Stimulated activated CD8-positive, alpha-beta memory T cell treated with anti-CD3 and anti-CD28 coated beads, Interleukin-7, amount 100 ng/mL, for 24 hours (primary cell): ENCODE measurements around the gene PLAGL1.
"Not testable (repeated sequence)": the region's sequence is repeated elsewhere in the genome, so short reads cannot be mapped to it uniquely, and the experiment has no call there.

Experiments
- DNase-seq: peaks from one replicate; pipeline ENCODE4 v3.0.0-alpha.2; 2020; ENCODE audit warnings: low read depth

PLAGL1 gene

DNA sequence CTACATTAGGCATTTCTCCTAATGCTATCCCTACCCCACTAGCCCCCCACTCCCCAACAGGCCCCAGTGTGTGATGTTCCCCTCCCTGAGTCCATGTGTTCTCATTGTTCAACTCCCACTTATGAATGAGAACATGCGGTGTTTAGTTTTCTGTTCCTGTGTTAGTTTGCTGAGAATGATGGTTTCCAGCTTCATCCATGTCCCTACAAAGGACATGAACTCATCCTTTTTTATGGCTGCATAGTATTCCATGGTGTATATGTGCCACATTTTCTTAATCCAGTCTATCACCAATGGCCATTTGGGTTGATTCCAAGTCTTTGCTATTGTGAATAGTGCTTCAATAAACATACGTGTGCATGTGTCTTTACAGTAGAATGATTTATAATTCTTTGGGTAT, 1.6 kb upstream of the PLAGL1 start:
- DNase-seq = not testable (repeated sequence)

DNA sequence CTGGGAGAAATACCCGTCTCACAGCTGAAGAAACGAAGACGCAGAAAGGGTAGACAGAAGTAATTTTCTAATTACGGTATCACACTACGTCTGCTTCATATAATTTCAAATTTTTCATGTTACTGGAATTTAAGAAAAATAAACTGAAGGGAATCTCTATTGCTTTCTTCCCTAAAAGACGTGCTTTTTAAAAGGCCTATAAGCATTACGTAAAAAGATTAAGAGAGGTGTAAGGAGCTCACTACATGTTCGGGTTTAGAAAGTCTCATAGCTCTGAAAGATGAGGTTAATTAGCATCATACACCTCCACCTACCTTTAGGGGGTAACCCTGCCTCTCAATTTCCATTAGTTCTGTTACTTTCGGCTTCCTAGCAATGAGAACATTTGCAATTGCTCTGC, 787 bp upstream of the PLAGL1 start:
- no peak for DNase-seq

DNA sequence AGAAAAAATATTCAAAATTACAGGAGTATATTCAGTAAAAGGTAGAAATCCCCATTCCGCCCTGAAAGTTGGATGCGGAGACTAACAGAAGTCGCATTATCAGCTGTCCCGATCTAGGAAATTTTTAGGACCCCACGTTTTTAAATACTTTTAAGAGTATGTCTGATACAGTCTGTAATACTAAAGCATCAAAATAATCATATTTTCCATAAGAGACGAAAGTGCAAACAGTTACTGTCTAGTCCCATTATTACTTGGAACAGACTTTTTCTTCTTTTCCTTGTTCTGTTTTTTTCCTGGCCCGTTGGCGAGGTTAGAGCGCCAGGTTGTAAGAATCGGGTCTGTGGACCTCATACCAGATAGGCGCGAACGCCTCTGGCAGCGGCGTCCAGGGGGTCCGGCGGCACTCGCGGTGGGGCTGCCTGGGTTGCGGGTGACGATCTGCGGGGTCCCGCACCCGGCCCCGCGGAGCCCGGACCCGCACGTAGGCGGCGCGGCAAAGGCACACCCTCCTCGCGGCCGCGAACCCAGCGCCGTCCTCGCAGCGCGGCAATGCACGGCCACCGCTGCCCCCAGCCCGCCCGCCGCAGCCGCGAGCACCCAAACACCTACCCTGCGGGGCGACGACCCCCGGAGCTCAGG, 460 bp downstream of the PLAGL1 start:
- no peak for DNase-seq

DNA sequence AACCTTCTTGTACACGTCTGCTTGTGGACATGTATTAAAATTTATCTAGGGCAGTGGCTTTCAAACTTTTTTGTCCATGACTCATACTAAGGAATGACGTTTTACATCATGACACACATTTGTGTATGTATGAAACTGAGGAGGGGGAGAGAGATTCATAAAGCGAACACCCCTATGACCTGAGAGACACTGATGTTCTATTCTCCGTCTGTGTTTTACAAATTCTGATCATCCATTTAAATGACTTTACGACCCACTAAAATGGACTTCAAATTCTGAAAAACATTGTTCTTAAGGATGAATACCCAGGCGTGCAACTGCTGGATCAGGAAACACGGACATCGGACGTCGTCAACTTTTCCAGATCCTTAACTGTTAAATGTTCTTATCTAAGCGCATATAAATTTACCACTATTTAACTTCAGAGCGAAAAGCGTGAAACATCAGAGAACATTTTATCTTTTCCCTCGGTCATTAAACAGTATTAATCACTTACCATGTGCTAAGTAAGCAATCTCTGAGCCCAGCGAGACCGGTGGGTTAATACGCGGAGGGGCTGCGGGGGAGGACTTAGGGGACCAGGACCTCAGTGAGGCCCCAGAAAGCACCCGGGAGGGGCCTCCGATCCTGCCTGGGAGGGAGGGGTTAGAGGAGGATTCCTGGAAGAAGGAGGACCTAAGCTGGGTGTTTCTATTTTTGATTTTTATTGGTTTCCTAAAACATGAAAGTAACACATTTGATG, 1.2 kb downstream of the PLAGL1 start:
- no peak for DNase-seq

DNA sequence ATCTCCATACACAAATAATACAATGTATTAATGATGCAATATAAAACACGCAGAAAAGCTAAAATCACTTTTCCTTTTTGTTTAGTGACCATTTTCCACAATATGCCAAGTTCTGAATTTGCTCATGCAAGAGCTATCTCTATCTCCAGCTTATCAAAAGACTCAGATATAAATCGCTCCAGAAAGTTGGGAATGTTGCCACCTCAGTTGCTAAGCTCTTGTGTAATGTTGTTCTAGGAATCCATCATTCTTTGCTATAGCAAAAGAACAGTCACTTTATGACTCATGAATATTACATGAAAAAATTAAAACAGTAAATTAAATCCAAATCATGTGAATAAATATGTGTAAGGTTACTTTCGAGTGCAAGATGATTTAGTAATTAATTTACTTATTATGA, 8.7 kb downstream of the PLAGL1 start:
- DNase-seq = no peak

DNA sequence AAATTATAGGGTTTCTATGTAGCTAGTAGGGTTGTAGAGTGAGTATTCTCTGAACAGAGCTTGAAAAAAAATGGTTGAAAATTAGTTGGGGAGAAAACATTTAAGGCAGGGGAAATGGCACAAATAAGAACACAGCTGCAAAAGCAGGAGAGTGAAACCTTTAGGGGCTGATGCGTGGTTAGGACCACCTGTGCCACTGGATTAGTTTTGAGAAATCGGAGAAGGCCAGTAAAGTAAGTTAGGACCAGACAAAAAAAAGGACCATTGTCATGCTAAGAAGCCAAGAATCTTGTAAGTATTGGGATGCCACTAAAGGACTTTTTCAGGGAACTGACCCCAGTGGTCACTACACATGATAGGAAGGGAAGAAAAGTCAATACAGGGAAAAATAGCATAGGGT, 9.4 kb downstream of the PLAGL1 start:
- DNase-seq = no peak

DNA sequence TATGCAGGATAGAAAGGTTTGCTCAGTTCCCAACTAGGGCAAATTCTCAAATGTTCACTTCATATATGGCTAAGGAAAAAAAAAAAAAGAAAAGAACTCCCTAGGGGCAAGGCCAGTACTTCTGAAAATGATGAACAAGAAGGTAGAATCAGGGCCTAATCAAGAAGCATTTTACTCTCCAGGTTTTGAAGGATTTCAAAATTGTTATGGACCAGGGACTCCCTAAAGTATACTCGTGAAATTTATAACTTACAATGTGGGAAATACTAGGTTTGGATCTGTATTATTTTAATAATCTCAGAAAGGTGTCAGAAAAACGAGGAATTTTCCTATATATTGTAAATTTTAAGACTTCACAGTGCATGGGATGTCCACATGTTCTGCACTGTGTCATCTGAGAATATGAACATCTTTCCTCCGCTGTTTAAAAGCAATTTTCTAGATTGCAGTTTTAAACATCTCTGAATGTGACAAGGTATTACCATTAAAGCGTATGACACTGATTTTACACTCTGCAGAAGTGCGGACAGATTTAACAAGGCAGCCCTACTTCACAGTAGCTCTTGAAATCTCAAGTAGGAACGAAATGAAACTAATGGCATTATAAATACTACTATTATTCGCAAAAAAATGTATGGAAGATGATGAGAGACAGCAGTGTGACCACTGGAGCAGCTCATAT, 14.0 kb downstream of the PLAGL1 start:
- DNase-seq = no peak

DNA sequence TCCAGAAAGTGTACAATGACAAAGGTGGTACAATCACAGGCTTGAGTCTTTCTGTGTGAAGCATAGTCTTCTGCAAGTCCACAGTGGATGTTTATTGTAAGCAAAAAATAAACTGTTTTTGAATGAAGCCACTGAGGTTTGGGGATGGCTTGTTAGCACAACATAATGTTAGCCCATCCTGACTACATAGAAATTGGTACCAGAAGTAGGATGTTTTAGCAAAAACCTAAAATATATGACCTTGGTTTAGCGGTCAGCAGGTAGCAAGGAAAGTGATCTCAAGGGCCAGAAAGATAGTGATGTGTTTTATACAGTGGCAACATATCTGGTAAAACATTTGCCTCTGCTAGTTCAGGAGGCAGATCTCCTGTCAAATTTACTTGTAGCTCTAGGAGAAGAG, 15.8 kb downstream of the PLAGL1 start:
- no peak for DNase-seq

DNA sequence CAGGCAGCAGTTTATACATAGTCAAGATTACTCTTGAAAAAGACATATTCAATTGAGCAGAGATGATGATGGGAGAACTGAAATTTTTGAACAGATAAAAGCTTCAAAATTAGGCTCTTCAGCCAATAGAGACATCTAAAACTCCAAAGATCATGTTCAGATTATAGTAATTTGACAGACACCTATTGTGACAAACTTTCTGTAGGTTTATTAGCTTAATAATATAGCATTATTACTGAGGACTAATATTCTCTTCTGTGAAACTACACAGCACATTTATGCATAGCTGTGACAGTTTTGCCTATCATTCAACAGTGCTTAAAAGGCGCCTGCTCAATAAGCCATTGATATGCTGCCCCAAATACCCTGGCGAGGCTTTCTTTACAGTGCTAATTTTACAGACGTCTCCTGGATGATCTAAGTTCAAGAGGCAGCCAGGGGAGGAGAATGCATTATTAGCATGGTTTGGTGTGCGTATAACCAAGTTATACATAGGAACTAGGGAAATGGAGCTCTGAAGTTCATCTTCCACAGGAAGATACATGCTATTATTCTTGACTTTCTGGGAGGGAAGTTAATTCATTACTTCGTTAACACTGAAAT, 21.5 kb downstream of the PLAGL1 start:
- DNase-seq = no peak

DNA sequence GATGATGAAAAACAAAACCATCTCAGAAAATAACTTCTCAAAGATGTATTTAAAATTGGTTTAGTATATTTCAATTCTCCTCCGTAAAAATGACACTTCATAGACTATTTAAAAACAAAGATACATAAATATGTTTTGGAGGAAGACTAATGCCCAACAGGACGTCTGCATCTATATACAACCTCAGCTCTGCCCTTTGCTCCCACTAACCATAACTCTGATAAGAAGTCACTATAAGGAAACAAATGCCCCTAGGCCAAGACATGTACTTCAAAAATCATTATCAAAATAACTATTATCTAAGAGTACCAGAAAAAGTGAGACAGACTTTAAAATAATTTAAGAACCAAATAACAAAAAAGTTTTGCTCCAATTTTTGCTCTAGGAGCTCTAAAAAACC, 23.4 kb downstream of the PLAGL1 start:
- no peak for DNase-seq

DNA sequence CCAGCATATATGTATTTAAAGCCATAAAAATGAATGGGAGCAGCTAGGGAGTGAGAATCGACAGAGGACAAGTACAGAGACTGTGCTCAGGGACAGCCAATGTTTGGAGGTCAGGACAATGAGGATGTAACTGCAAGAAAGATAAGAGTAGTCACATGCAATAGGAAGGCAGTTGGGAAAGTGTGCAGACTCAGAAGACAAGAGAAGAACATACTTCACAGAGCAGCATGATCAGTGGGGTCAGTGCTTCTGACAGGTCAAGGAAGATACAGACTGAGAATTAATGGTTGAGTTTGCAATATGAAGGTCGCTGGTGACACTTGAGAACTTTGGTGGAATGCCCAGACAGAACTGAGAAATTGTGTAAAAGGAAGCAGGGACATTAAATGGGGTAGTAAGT, 25.1 kb downstream of the PLAGL1 start:
- DNase-seq = no peak

DNA sequence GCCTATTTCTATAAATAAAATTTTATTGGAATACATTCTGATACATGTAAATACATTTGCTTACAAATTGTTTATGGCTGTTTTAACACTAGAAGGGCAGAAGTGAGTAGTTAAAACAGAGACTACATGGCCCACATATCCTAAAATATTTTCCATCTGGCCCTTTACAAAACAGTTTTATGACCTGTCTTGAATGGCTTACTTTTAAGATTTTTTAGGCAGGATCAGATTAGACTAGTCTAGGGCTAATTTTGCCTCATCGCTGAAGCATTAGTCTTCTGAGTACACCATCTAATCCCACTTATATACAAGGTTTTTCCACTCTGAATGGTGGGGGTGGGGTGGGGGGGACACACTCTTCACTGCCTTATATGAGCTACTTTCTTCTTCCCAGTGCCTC, 27.1 kb downstream of the PLAGL1 start:
- DNase-seq = no peak

DNA sequence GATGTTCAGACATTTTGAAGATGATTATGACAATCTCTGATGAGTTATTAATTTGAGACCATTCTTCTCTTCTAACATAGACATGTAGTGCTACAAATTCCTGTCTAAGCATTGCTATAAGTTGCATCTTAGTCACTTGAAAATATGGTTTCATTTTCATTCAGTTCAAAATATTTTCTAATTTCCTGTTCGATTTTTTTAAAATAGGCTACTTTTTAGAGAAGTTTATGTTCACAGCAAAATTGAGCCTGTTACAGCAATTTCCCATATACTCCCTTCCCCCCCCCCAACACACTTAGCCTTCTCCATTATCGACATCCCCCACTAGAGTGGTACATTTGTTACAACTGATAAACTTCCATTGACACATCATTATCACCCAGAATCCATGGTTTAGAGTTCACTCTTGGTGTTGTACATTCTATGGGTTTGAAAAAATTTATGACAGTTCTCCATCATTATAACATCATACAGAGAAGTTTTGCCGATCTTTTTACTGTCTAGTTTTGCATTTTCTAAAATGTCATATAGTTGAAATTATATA, 31.2 kb downstream of the PLAGL1 start:
- no peak for DNase-seq

DNA sequence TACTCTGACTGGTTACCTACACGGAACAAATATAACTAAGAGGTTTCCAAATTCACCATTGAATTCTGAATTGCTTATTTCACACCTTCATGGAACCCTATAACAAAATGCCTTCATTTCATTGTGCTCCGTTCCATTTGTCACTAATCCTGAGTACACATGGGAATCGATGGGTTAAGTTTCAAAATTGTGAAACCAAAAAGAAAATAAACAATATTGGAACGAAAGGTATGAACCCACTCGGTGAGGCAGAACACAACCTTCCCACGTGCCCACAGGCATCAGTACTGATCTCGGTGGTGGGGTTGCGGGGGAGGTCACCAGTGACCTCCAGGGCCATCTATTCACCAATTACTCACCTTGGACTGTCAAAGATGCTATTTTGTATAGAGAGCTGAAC, 34.0 kb downstream of the PLAGL1 start:
- DNase-seq = no peak

DNA sequence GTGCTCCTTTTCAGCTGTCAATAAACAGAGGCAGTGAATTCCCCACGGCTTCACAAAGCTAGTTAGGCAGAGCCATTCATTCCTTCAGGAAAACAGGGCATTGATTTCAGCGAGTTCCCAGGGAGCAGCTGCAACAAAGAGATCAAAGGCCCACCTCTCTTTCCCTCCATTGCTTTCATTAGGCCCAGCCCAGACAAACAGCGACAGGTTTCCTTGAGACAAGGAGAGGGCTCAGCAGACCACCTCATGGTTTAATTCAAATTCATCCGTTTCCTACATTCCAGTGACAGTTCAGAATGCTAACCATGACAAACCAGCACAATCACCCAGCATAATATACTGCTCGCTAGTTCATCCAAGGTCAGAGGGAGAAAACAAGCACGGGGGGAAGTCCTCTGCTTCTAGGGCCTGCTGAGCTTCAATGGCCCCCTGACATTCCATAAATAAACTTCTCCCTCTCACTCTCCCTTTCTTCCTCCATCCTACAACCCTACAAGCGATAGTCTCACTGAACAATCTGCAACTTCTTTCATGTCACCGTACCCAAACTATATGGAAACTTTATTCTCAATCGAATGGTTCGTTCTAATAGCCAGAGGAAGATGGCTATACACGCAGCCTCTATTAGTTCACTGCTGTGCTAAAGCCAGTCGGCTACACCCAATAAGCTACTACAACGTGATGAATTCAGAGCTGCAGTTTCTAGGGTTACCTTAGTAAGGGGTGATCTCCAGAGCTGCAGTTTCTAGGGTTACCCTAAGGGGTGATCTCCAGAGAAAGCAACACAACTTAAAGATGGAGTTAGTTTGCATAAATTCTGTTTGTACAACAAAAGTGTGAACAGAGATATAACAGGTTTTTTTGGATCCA, 34.7 kb downstream of the PLAGL1 start:
- DNase-seq = no peak

DNA sequence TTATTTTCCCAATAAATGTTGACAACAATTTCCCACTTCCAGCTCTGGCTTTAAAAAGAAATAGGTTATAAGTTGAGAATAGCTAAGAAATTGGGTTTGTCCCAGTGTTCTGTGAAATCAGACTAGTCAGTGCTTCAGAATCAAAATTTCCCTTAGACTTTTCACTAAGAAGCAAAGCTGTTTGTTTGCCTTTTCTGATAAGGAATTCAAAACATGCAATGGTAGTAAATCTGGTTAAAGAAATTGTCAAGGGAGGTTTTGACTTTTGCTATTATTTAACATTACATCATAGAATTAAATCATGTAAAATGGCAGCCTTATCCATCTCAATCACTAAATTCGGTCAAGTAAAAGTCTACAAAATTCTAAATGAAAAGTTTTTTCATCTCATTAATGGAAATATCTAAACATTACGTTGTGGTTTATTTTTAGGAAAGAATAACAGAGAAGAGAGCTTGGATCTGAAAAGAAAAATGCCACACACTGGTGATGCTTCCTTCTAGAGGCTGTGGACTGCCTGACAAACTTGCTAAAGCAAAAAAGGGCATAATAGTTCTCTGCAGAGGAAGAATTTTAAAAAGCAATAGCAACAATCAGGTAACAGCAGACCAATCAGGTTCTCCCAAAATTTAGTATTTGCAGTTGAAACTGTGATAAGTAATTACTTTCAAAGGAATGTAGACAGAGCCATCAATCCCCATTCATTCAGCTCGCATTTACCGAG, 36.4 kb downstream of the PLAGL1 start:
- no peak for DNase-seq

DNA sequence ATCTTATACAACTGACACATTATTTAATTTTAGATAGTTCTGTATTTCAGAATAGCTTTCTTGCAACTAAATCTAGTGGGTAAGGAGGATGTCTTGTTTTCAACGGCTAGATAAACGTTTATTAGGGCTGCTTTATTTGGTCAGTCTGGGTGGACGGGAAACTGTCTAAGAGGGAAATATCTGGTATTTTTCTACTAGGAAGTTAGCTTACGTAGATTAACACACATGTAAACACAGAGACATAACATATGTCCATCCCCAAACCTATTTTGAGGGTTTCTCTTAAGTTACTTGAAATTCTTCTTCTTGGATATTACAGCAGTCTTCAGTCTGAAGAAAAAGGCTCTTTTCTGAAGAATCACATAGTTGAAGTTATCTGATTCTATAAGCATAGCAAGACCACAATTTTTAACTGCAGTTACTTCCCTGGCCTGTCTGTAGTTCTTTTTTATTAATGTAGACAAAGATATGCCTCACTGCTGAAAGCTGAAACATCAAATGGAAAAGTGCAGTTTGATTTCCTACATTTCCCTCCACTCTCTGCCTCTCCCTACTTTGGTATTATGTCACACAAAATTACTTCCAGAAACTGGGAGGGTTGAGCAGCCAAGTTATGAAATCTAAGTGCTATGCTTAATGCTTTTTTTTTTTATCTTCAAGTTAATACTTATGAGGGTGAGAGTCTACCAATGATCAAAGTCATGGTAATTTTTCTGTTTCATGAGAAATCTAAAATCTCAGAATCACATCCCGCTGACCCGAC, 37.4 kb downstream of the PLAGL1 start:
- no peak for DNase-seq

DNA sequence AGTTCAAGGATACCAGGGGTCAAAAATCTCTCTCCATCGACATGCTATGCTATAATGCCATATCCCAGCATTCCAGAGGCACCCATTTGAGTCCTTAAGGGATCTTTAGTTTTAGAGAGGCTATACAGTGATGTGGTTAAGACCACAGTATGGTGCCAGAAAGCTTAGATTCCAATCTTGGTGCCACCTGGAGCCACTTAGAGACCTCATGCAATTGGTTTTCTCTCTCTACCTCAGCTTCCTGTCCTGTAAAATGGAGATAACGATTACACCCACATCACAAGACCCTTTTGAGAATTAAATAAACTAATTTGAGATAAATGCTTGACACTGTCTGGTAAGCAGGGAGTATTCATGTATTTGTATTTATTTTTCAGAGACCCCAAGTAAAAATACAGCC, 39.0 kb downstream of the PLAGL1 start:
- DNase-seq = no peak

DNA sequence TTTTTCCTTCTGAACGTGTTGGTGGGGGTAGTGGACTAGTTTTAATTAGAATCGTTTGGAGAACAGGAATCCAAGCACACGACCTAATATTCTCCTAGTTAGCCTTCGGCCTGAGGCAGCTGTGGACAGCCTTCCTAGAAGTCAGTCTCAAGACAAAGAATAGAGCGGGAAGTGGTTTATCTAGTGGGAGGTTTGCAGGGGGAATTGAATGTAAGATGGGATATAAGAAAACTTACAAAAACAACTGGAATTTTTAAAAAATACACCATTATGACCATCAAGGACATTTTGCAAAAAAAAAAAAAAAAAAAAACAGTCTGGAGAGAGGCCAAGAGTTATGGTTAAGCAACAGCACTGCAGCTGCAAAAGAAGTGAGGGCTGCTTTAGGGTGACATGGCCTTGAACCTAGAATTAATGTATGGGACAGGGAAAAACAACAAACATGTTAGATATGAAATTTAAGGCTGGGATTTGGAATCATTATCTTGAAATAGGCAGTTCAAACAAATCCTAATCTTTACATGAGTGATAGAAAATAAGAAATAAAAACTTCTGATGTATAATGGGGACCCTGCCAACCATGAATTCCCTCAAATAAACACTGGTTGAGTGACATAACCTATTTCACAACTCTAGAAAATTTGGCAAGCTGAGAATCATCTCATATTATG, 40.2 kb downstream of the PLAGL1 start:
- DNase-seq = no peak

DNA sequence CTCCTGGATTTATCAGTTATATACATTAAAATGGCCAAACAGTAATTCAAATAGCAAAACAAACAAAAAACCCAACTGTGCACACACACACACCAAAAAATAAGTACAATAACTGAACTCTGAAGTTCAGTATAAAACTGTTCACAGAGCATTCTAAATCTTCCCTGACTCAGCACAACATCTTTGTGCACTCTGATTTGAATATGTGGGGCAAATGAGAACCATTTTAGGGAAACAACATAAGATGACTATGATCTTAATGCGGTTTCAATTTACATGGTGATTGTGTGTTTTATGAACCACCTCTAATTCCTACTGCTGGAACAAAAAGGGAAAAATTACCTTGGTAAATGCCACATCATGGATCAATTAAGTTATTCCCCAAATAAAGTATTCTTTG, 41.7 kb downstream of the PLAGL1 start:
- DNase-seq = no peak
